ENCODE data around the gene KCNT1. TPM values are rescaled to one million over a fixed set of nuclear protein-coding genes. Genes with fewer than 3 reads are reported as not detected.
A peak's percentile ranks its signal among the peaks of the same experiment; 100 is the strongest.

KCNT1 gene
- polyA plus RNA-seq, 1 donor from 2014 or later: not detected

DNA sequence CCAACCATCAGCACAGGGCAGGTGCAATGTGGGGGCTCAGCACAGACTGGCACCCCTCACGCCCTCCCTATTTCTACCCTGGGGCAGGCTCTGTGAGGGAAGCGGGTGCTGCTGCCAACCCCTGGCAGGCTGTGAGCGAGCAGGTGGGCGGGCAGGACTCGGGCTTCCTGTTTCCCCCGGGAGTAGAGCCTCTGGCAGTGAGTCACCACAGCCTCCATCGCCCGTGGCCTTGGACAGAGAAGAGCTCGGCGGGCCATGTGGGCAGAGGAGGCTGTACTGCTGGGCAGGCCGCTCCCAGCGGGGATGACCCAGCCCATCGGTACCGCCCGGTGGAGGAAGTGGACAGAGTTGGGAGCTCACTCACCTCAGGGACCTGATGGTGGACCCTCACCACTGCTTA is 16.6 kb downstream of the KCNT1 start:
- Mint-ChIP-seq H3K4me1 (no peaks in the 10 kb centered on the region), H3K36me3 (no peaks in the 10 kb centered on the region), H3K27me3 (peaks cover 16% of the 10 kb centered on the region), H3K4me3 (no peak overlapping the region), H3K27ac (no peak overlapping the region), H3K9me3 (peaks cover 0 to 2% (median 0%) of the 10 kb centered on the region in 3 donors)

DNA sequence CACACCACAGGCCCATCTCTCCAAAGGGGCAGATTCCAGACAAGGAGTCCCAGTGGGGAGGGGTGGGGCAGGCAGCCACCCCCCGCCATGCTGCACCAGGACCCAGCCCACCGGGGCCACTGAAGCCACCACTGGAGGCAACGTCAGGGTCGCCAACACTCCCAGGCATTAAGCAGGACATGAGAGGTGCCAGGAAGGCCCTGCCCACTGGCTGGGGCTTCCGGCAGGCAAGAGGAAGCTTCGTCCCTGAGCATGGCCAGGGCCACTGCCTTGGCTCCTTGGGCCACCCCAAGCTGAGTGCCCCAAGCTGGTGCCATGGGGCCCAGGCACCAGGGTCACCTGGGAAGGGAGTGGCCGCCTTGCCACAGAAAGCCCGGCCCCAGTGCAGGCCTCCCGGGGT is 17.5 kb downstream of the KCNT1 start:
- H3K9me3 Mint-ChIP-seq: peaks cover 0 to 2% (median 0%) of the 10 kb centered on the region in 3 donors
- H3K4me1 Mint-ChIP-seq: no peaks in the 10 kb centered on the region
- no peak overlapping the region for H3K27ac Mint-ChIP-seq
- H3K4me3 Mint-ChIP-seq: no peak overlapping the region
- H3K27me3 Mint-ChIP-seq: peaks cover 14% of the 10 kb centered on the region
- no peaks in the 10 kb centered on the region for H3K36me3 Mint-ChIP-seq

DNA sequence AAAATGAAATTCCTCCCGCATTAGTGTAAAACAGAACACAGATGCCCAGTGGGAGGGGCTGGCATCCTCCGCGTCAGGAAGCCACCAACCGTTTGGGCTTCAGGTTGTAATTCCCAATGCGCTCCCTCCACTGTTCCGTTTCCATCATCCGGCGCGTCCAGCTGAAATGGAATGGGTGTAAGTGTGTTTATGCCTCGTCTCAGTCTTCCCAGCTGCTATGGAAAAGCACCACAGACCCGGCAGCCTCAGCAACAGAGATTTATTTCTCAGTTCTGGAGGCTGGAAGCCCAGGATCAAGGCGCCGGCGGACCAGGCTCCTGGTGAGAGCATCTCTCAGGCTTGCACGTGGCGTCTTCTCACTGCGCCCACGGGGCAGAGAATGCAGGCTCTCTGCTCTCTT is 20.4 kb downstream of the KCNT1 start:
- Mint-ChIP-seq H3K36me3 (no peaks in the 10 kb centered on the region), H3K27me3 (no peaks in the 10 kb centered on the region), H3K4me1 (no peaks in the 10 kb centered on the region), H3K4me3 (no peak overlapping the region), H3K27ac (no peak overlapping the region), H3K9me3 (no peaks in the 10 kb centered on the region)

DNA sequence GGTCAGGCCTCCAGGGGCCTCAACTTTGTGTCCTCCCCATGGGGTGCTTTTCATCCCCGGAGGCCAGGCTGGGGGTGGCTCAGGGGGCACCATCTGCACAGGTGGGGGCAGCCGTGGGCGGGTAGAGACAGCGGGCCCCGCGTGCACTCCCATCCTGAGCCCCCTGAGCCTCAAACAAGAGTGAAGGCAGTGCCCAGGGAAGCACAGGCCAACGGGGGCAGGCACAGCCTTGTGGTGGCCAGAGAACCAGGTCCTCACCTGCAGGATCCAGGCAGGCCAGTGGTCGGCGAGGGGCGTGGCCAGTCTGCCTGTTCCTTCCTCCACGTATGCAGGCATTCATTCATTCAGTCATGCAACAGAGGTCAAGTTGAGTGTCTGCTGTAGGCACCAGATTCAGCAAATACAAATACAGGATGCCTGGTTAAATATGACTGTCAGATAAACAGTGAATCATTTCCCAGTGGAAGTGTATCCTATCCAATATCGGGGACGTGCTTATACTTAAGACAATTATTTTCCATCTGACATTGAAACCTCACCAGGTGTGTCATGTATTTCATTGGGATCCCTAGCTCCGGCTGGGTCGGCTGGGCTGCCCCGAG is 22.3 kb downstream of the KCNT1 start:
- Mint-ChIP-seq H3K27me3 (no peaks in the 10 kb centered on the region), H3K27ac (no peak overlapping the region), H3K4me1 (no peaks in the 10 kb centered on the region), H3K36me3 (no peaks in the 10 kb centered on the region), H3K4me3 (no peak overlapping the region), H3K9me3 (no peaks in the 10 kb centered on the region)

DNA sequence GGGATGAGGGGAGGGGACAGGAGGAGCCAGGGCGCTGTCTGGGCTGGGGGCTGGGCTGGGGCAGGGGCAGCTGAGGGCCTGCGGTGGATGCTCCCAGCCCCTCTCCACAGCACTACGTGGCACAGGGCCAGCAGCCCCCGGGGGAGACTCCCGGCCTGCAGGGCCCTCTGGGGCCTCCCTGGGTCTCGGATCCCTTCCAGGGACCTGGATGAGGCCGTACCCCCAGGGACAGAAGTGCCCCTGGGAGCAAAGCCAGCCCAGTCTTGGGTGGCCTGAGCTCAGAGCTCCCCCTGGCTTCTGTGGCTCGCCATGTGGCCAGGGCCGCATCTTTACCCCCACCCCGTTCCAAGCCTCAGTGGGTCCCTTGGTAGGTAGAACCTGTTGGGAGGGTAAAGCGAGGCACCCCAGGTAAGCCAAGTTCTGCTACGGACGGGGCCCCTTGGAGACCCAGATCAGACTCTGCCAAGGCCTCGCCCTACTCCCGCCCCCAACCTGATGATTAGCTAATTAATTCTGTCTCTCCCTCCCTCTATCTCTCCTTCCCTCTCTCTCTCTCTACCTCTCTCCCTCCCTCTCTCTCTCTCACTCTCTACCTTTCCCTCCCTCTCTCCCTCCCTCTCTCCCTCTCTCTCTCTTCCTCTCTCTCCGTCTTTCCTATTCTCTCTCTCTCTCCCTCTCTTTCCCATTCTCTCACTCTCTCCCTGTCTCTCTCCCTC is 24.3 kb downstream of the KCNT1 start:
- no peaks in the 10 kb centered on the region for H3K36me3 Mint-ChIP-seq
- no peaks in the 10 kb centered on the region for H3K27me3 Mint-ChIP-seq
- no peaks in the 10 kb centered on the region for H3K4me1 Mint-ChIP-seq
- no peak overlapping the region for H3K4me3 Mint-ChIP-seq
- no peak overlapping the region for H3K27ac Mint-ChIP-seq
- H3K9me3 Mint-ChIP-seq: peaks cover 0 to 8% (median 2%) of the 10 kb centered on the region in 3 donors

- no peaks in the 10 kb centered on the region for H3K4me1 Mint-ChIP-seq
- H3K27me3 Mint-ChIP-seq: no peaks in the 10 kb centered on the region
- H3K36me3 Mint-ChIP-seq: no peaks in the 10 kb centered on the region
- H3K9me3 Mint-ChIP-seq: peaks cover 5 to 14% (median 7%) of the 10 kb centered on the region in 3 donors
- H3K27ac Mint-ChIP-seq: no peak overlapping the region
- peak overlapping the region in 1 of 4 donors; percentile 13 for H3K4me3 Mint-ChIP-seq
These were observed 25.4 kb downstream of the KCNT1 start for GRCh38 chr9:135727257-135727875.

DNA sequence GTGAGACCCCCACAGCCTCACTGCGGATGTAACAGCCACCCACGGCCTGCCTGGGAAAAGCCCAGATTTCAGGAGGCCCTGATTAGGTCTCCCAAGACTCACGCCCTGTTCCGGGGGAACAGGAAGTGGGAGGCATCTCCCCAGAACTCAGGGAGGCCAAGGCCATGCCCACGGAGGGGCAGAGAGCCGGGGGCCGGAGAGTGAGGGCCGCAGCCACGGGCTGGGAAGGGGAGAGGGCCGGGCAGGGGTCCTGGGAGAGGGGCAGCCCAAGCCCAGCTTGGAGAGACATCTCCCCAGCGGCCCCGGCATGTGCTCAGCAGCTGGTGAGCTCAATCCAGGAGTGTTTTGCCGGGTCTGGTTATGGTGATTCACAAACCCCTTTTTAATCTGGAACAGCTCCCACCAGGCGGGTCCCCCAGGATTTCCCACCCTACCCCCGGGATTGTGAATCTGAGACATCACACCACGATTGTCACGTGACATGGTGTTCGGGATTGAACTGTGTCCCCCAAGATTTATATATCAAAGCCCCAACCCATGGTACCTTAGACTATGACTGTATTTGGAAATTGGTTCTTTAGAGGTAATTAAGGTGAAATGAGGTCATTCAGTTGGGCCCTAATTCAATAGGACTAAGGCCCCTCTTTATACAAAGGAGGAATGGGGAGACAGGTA is 26.6 kb downstream of the KCNT1 start:
- H3K4me3 Mint-ChIP-seq: no peak overlapping the region
- H3K4me1 Mint-ChIP-seq: no peaks in the 10 kb centered on the region
- no peak overlapping the region for H3K27ac Mint-ChIP-seq
- no peaks in the 10 kb centered on the region for H3K27me3 Mint-ChIP-seq
- H3K36me3 Mint-ChIP-seq: no peaks in the 10 kb centered on the region
- peaks cover 5 to 18% (median 9%) of the 10 kb centered on the region in 3 donors for H3K9me3 Mint-ChIP-seq

- H3K27ac Mint-ChIP-seq: no peak overlapping the region
- peaks cover 5 to 18% (median 13%) of the 10 kb centered on the region in 3 donors for H3K9me3 Mint-ChIP-seq
- no peaks in the 10 kb centered on the region for H3K4me1 Mint-ChIP-seq
- H3K4me3 Mint-ChIP-seq: no peak overlapping the region
- no peaks in the 10 kb centered on the region for H3K27me3 Mint-ChIP-seq
- H3K36me3 Mint-ChIP-seq: no peaks in the 10 kb centered on the region
These were observed 27.5 kb downstream of the KCNT1 start for GRCh38 chr9:135729480-135729879.

DNA sequence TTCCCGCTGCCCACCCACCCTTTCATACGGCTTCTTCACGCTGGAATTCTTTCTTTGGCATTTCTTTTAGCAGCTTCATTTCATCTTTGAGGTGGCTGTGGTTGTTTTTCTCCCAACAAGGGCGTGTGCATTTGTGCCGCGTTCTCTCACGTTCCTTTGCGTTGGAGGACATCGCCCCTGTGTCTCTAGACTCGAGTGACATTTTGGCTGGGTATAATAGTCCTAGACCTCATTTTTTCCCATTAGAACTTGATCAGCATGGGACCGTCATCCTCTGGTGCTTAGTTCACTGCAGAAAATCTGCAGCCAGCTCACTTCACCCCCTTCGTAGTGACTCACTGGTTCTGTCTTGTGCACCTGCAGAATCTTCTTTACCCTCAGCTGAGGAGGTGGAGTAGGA is 29.5 kb downstream of the KCNT1 start:
- Mint-ChIP-seq H3K9me3 (peaks cover 5 to 18% (median 13%) of the 10 kb centered on the region in 3 donors), H3K4me1 (no peaks in the 10 kb centered on the region), H3K27me3 (no peaks in the 10 kb centered on the region), H3K36me3 (no peaks in the 10 kb centered on the region), H3K4me3 (peak overlapping the region in 1 of 4 donors; percentile 77), H3K27ac (no peak overlapping the region)

DNA sequence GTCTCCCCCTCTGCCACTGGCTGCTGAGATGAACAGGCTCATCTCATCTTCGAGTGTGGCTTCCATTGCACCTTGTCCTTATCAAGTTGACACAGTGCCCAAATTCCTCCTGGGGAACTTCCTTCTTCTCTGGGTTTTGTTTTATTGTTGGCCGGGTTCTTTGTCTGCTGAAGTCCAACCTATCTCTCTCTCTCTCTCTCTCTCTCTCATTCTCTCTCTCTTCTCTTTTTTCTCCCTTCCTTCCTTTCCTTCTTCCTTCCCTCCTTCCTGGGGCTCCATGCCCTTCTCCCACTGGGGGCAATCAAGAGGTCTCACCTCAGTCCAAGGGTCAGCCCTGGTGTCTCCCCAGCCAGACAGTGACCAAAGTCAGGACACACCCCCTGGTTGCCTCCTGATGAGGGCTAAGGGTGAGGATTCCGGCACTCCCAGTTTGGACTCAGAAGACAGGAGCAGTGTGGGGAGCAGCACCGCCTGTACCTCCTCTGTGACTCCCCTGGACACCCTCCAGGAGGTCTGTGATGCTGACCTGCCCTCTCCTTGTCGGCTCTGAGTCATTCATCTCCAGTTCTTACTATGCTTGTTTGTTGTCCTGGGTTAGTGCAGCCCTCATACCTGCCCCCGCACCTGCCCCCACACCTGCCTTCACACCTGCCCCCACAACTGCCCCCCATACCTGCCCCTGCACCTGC is 30.7 kb downstream of the KCNT1 start:
- H3K4me1 Mint-ChIP-seq: no peaks in the 10 kb centered on the region
- no peak overlapping the region for H3K27ac Mint-ChIP-seq
- peaks cover 5 to 18% (median 13%) of the 10 kb centered on the region in 3 donors for H3K9me3 Mint-ChIP-seq
- peaks cover 4% of the 10 kb centered on the region for H3K27me3 Mint-ChIP-seq
- no peak overlapping the region for H3K4me3 Mint-ChIP-seq
- H3K36me3 Mint-ChIP-seq: no peaks in the 10 kb centered on the region

GRCh38 chr9:135734616-135735144 is 32.7 kb downstream of the KCNT1 start:
- Mint-ChIP-seq H3K27me3 (peaks cover 6% of the 10 kb centered on the region), H3K4me3 (peak overlapping the region in 1 of 4 donors; percentile 61), H3K36me3 (no peaks in the 10 kb centered on the region), H3K9me3 (peaks cover 5 to 18% (median 13%) of the 10 kb centered on the region in 3 donors), H3K27ac (no peak overlapping the region), H3K4me1 (no peaks in the 10 kb centered on the region)

- H3K4me1 Mint-ChIP-seq: no peaks in the 10 kb centered on the region
- H3K27me3 Mint-ChIP-seq: peaks cover 6% of the 10 kb centered on the region
- H3K27ac Mint-ChIP-seq: no peak overlapping the region
- H3K36me3 Mint-ChIP-seq: no peaks in the 10 kb centered on the region
- H3K9me3 Mint-ChIP-seq: peaks cover 1 to 13% (median 9%) of the 10 kb centered on the region in 3 donors
- no peak overlapping the region for H3K4me3 Mint-ChIP-seq
These were observed 34.4 kb downstream of the KCNT1 start for GRCh38 chr9:135736272-135736978.

- H3K27me3 Mint-ChIP-seq: peaks cover 6% of the 10 kb centered on the region
- H3K4me1 Mint-ChIP-seq: no peaks in the 10 kb centered on the region
- no peaks in the 10 kb centered on the region for H3K36me3 Mint-ChIP-seq
- peaks cover 0 to 7% (median 5%) of the 10 kb centered on the region in 3 donors for H3K9me3 Mint-ChIP-seq
- no peak overlapping the region for H3K4me3 Mint-ChIP-seq
- no peak overlapping the region for H3K27ac Mint-ChIP-seq
These were observed 35.2 kb downstream of the KCNT1 start for GRCh38 chr9:135736979-135737839.

Data from IgD-negative memory B cell (primary cell).